ENCODE results near the gene SIPA1L3.

SIPA1L3 gene

DNA sequence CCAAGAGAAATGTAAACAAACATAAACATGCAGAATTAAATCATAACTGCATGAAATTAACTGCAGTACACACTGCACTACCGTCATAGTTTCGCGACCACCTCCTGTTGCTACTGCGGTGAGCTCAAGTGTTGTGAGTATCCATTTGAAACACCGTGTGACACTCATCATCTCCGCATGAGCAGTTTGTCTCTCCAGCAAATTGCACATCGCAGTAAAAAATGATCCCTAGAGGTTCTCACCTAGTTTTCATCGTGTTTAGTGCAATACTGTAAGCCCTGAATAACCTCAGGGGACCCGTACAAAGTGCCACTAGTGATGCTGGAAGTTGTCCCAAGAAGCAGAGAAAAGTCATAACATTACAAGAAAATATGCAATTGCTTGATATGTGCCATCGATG, 169.3 kb downstream of the SIPA1L3 start:
- no peak for DNase-seq

DNA sequence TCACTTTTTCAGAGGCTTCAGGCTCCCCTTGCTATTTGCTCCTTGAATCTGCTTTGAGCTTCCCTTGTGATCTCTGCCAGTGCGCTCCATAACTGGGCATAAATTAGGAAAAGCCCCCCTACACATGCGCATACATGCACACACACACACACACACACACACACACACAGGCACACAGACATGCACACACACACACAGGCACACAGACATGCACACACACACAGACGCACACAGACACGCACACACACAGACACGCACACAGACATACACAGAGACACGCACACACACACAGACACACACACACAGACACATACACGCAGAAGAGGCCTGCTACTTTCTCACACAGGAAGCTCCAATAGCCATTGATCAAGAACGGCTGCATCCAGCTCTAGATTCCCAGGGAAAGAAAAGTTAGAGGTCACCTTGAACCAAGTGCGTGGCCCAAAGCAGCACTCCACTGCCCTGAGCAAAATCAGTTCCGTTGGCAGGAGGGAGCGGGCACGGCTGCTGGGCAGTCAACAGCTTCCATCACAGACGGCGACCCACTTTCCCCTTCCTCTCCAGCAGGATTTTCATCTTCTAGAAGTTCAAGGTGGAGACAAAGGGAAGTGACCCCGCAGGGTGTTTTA, 171.4 kb downstream of the SIPA1L3 start:
- DNase-seq, result no peak

DNA sequence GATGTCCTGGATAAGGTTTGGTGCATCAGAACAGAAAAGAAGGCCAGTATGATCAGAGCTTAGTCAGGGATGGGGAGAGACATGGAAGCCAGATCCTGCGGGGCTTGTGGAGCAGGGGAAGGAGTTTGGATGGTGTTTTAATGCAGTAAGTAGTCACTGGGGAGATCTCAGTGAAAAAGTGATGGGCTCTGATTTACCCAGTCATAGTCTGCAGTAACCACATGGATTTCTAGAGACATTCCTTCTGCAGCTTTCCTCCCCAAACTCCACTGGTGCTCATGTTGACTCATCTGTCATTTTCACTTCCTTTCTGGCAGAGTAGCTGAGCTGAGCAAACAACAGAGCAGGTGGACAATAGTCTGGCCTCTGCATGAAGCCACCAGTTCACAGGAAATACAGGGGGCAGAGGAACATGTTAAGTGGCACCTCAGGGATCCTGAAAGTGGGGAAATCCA, 172.9 kb downstream of the SIPA1L3 start:
- DNase-seq, result peak; percentile 89

DNA sequence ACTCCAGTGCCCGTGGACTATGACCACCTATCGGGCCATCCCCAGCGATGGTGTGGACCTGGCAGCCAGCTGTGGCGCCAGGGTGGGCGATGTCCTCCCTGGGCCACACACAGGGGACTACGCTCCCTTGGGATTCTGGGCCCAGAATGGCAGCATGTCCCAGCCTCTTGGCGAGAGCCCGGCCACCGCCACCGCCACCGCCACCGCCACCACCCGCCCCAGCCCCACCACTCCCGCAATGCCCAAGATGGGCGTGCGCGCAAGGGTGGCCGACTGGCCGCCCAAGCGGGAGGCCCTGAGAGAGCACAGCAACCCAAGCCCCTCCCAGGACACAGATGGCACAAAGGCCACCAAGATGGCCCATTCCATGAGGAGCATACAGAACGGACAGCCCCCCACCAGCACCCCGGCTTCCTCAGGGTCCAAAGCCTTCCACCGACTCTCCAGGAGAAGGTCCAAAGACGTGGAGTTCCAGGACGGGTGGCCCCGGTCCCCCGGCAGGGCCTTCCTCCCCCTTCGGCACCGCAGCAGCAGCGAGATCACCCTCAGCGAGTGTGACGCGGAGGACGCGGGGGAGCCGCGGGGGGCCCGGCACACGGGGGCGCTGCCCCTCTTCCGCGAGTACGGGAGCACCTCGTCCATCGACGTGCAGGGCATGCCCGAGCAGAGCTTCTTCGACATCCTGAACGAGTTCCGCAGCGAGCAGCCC, 174.7 kb downstream of the SIPA1L3 start:
- DNase-seq, result no peak

DNA sequence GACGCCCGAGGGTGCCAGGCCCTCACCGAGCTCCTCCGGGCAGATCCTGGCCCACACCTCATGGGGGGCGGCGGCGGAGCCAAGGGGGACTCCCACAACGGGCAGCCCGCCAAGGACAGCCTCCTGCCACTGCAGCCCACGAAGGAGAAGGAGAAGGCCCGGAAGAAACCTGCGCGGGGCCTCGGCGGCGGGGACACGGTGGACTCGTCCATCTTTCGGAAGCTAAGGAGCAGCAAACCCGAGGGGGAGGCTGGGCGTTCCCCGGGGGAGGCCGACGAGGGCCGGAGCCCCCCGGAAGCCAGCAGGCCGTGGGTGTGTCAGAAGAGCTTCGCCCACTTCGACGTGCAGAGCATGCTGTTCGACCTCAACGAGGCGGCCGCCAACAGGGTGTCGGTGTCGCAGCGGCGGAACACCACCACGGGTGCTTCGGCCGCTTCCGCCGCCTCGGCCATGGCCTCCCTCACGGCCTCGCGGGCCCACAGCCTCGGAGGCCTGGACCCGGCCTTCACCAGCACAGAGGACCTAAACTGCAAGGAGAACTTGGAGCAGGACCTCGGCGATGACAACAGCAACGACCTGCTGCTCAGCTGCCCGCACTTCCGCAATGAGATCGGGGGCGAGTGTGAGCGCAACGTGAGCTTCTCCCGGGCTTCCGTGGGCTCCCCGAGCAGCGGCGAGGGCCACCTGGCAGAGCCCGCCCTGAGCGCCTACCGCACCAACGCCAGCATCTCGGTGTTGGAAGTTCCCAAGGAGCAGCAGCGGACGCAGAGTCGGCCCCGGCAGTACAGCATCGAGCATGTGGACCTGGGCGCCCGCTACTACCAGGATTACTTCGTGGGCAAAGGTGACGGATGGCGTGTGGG, 175.5 kb downstream of the SIPA1L3 start:
- no peak for DNase-seq

DNA sequence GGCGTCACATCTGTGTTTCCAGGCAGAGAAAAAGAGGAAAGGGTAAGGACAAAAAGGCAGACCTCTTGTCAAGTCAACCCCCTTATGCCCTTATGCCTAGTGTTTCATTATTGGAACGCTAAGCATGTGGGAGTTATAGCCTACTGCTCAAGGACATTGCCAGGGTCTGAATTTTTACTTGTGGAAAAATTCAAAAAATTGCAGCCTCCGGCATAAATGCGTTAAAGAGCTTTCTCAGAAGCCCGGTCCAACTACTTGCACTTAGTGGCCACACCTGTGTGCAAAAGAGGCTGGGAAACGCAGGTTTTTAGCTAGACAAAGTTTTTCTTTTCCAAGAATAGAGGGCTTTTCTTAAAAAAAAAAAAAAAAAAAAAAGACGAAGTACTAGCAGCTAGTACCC, 177.2 kb downstream of the SIPA1L3 start:
- DNase-seq, result no peak

DNA sequence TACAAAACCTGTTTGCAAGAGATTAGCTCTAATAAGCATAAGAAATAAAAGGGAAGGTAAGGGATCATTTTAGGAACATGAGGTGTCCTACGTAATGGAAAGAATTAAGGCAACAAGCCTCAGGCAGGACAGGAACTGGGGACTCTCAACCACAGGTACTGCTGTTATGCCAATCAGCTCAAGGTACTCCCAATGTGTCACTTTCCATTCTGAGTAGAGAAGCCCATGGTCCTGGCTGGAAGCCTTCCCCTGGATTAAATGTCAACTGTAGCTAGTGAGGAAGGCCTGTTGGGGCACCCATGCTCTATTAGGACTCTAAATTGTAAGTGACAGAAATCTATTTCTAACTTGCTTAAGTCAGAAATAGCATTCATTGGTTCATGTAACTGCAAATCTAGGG, 182.4 kb downstream of the SIPA1L3 start:
- no peak for DNase-seq

DNA sequence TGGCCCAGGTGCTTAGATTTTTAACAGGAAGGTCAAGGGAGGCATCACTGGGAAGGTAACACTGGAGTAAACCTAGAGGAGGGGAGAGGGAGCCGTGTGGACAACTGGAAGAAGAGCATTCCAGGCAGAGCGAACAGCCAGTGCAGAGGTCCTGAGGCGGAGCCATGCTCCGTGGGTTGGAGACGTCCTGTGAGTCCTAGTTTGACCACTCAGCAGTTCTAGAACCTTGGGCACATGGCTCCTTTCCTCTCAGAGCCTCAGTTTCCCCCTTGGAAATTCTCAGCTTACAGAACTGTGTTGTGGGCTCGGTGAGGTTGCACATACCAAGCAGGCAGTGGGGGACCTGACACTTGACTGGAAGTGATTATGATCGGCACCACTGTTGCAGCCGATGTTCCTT, 186.1 kb downstream of the SIPA1L3 start:
- no peak for DNase-seq

DNA sequence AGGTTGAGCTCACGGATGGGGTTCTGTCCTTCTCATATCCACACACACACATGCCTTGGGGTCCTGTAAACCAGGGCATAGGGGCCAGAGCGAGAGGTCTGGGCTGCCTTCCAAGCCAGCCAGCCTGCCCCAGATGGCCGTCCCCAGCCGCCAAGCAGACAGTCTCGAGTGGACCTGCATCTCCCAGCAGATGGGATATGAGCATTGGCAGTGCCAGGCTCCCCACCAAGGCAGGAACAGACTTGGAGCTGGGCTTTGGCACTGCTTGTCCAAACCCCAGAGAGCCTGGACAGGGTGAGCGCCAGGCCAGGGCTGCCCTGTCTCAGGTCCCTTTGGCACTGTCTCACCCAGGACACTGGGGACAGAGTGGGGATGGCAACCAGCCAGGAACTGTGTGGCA, 186.6 kb downstream of the SIPA1L3 start:
- no peak for DNase-seq

DNA sequence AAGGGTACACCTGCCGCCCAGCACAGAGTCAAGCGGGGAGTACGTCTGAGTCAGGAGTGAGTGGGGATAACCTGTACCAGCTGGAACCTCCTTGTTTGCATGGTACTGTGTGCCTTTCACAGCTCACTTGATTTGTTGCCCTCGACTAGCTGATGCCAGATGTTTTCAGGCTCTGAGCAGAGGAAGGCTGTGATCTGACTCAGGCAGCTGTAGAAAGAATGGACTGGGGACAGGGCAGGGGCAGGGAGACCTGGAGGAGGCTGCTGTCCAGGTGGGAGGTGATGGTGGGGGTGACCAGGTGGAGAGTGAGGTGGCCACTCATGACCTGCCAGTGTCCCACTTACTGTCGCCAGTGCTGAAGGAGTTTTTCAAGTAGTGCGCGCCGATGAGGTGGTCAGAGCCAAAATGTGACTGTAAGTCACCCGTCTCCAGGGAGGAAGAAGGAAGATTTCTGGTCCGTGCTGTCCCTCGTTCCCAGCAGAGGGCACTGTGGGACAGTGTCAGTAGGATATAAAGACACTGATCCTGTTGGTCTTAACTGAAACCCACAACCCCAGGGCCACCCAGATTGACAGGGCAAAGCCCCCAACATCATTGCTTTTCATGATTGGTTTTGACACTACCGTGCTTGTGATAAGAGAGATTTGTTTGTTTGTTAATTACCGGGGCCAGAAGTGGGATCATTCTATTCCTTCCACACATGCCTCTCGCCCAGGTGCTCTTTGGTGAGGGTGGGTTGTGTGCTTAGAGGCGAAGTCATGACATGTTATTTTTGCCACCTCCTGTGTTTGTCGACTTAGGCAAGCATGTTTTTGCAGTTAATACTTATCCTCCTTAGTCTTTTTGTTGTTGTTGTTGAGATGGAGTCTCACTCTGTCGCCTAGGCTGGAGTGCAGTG, 188.7 kb downstream of the SIPA1L3 start:
- DNase-seq, result peak; percentile 61

DNA sequence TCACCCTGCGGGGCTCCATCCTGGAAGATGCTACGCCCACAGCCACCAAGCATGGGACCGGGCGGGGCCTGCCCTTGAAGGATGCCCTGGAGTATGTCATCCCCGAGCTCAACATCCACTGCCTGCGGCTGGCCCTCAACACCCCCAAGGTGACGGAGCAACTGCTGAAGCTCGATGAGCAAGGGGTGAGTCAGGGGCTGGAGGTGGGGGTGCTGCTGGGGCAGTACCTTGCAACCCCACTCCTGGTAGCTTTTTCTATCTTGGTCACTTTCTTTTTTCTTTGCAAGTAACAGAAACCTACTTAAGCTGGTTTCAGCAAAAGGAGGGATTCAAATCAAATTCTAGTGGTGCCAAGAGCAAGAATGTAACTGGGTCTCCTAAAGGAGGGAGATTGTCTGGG, 193.0 kb downstream of the SIPA1L3 start:
- DNase-seq, result no peak

DNA sequence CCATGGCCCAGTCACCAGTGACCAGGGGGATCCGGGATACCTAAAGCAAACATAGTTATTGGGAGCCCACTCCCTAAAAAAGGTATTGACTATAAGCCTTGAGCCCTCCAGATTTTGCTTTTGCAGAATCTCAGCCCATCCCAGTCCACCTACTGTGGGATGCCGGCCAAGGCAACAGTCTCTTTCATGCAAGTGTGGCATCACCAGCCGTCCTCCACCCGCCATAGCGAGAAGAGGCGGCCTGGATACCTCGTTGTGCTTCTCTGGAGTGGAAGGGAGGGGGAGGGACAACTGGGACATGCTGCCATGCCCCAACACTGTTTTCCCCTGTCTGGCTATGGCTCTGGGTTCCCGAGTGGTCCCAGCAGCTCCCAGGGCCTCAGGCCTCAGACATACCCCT, 193.6 kb downstream of the SIPA1L3 start:
- no peak for DNase-seq

DNA sequence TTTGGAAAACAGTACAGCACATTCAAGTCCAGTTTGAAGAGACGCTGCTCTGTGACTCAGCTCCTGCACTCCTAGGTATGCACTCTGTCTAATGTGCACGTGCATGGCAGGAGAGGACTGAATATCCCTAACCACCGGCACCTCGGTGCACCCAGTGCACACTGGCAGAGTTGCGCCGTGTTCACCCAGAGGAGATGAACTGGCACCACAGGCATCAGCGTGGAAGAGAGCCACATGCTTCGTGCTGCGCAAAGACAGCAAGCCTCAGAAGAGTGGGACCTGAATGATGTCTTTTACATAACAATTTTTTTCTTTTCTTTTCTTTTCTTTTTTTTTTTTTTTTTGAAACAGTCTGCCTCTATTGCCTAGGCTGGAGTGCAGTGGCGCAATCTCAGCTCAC, 194.7 kb downstream of the SIPA1L3 start:
- no peak for DNase-seq

DNA sequence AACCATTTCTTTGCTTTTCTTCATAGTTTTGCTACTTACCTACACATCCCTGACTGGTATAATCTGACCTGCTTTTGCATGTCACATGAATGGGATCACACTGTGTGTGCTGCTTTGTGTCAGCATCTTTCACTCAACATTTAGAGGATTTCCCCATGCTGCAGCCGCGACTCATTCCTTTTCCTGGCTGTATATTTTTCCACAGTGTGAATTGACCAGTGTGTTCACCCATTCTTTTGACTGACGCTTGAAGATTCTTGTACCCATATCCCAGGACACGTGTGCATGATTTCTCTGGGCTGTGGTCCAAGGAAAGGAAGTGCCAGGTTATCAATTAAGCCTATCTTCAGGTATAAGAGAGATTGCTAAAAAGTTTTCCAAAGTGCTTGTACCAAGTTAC, 198.6 kb downstream of the SIPA1L3 start:
- no peak for DNase-seq

DNA sequence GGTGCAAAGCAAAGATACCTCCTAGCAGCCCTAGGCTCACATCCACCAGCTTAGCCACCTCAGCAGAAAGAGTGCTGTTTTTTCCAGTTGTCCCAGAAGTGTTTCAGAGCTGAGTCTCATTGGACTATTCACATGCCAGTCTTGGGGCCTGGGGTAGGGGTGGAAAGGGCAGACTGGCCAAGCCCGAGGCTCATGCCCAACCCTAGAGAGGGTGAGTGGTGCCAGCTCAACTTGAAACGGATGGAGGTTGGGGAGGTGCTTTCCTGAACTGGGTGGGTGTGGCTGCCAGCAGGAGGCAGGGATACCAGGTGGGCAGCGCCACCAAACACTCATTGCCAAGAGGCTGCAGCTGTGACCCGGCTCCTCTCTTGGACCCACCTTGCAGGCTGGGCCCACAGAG, 200.1 kb downstream of the SIPA1L3 start:
- no peak for DNase-seq

DNA sequence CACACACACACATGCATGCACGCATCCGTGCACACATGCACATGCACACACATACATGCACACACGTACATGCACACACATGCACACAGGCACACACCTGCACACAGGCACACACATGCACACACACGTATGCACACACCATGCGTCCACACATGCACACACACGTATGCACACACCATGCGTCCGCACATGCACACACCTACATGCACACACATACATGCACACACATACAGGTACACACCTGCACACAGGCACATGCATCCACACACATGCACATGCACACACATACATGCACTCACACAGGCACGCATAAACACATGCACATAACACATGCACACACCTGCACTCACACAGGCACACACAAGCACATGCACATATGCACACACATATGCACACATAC, 204.9 kb downstream of the SIPA1L3 start:
- DNase-seq, result no peak

DNA sequence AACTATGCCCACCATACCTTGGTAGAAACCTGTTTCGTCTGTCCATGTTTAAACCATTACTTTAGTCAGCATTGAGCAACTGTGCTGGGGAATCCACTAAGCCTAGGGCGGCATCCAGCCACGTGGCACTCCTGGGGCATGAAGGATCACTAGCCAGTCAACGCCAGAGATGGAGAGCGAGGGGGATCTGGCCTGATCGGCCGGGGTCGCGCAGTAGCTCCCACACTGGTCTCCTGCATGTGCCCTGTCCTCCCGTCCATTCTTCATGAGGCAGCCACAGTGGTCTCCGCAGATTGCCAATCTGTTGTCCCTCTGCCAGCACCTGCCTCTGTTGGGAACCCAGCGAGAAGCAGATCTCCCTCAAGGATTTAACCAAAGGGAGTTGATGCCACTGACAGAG, 207.6 kb downstream of the SIPA1L3 start:
- DNase-seq, result no peak

DNA sequence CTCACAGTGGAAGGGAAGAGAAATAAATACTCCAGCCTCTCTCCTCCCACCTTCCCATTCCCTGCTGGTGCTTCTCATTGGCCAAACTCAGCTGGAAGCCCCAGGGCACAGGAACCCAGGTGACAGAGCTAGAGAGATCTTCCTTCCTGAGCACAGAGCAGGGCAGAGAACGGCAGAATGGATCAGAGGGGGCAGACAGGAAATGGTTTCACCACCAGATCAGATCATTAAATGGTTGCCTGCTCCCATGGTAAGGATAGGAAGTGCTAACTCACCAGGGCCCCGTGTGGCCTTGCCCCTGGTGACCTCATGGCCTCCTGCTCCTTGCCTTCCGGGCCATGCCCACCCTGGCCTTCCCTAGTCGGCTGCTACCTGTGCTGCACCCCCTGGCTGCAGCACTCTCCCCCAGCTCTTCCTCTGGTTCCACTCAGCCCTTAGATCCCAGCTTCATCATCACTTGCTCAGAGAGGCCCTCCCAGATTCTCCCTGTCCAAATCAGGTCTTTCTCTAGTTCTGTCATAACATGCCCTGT, 208.3 kb downstream of the SIPA1L3 start:
- no peak for DNase-seq

DNA sequence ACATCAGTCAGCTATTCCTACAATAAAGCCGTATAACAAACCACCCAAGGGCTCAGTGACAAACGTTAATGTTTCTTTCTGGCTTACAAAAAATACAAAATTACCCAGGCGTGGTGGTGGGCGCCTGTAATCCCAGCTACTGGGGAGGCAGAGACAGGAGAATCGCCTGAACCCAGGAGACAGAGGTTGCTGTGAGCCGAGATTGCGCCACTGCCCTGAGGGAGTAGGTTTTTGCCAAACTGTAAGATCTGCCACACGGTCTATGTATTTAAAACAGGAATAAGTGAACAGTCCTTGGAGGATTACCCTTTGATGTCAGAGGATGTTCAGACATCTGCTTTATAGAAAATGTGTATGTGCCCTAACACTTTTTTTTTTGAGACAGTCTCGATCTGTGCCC, 211.2 kb downstream of the SIPA1L3 start:
- no peak for DNase-seq

DNA sequence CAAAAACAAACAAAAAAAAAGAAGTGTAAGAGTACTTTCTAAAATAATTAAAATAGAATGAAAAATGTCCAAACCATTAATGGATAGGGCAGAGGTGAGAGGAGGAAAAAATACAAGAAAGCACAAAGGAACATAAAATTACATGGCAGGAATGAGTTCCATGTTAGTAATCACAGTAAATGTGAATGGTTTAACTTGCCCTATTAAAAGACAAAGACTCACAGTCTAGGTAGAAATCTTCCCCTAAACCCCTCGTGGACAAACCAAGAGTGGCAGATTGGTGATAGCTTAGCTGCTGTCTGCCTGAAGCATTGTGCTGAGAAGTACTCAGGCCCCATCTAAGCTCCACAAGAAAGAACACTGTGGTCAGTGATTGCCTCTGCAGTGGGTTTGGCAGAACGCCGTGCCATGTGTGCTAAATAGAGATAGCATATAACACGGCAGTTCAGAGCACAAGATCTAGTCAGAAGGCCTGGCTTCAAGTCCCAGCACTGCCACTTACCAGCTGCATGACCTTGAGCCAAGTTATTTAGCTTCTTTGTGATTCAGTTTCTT, 213.5 kb downstream of the SIPA1L3 start:
- DNase-seq, result no peak

DNA sequence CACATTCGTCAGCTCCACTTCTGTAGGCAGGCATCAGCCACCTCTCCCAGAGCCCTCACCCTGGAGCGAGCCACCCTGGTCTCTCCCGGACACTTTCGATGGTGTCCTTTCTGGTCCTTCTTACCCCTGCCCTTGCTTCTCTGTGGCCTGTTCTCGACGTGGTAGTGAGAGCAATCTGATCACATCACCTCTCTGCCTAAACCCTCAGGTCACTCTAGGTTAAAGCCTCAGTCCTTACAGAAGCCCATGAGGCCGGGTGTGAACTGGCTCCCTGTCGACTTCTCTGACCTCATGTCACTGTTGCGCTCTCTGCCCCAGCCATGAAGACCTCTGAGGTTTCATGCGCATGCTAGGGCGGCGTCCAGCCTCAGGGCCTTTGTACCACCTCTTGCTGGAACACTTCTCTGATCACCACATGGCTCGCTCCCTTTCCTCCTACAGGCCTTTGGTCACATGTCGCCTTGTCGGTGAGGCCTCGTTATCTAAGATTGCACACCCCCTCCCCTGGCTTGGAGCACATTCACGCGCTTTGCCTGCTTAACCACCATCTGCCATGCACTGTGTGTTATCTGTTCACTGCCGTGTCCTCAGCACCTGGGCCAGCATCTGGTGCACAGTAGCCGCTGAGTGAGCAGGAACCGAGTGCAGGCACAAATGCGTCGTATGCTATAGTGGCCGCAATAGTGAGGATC, 215.5 kb downstream of the SIPA1L3 start:
- no peak for DNase-seq

DNA sequence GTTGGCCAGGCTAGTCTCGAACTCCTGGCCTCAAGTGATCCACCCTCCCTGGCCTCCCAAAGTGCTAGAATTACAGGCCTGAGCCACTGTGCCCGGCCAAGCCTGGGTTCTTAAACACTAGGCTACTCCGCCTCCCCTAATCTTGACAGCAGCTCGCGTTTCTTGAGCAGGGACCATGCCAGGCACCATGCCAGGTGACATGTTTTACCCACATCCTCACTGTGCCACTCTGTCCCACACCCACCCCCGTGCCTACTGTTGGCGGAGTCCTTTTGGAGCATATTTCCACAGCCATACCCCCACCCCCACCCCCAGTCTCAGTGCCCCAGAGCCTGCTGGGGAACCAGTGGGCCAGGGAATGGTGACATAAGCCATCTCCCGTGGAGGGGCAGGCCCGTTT, 218.2 kb downstream of the SIPA1L3 start:
- no peak for DNase-seq

Data from fibroblast of skin of right biceps (primary cell).